HG03354 (cell line): ENCODE results near the gene RYR3.

Experiments used
- ATAC-seq: cut with Tn5 transposase; IDR thresholded peaks from one replicate; pipeline ENCODE4 v1.9.1; 2021; ENCODE audit warnings: mild to moderate bottlenecking; ENCODE audit not compliant: unreplicated experiment, poor library complexity, severe bottlenecking

Gene RYR3

GRCh38 chr15:33440900-33441299 is 130.1 kb downstream of the RYR3 start:
- no peak for ATAC-seq

- ATAC-seq: no peak
Measured at GRCh38 chr15:33442449-33442848, 131.7 kb downstream of the RYR3 start.

- no peak for ATAC-seq
Measured at GRCh38 chr15:33443708-33444107, 132.9 kb downstream of the RYR3 start.

- ATAC-seq: no peak
Measured at GRCh38 chr15:33445984-33446383, 135.2 kb downstream of the RYR3 start.

GRCh38 chr15:33448151-33448550 is 137.4 kb downstream of the RYR3 start:
- no peak for ATAC-seq

GRCh38 chr15:33448961-33449606 is 138.3 kb downstream of the RYR3 start:
- ATAC-seq: no peak

GRCh38 chr15:33449810-33450209 is 139.0 kb downstream of the RYR3 start:
- ATAC-seq: no peak

- ATAC-seq: no peak
Measured at GRCh38 chr15:33451385-33451784, 140.6 kb downstream of the RYR3 start.

GRCh38 chr15:33453761-33454160 is 143.0 kb downstream of the RYR3 start:
- ATAC-seq: no peak

GRCh38 chr15:33454346-33454745 is 143.6 kb downstream of the RYR3 start:
- no peak for ATAC-seq

GRCh38 chr15:33454996-33455395 is 144.2 kb downstream of the RYR3 start:
- no peak for ATAC-seq

- no peak for ATAC-seq
Measured at GRCh38 chr15:33458421-33458820, 147.7 kb downstream of the RYR3 start.

GRCh38 chr15:33460166-33460805 is 149.5 kb downstream of the RYR3 start:
- no peak for ATAC-seq

GRCh38 chr15:33461671-33462070 is 150.9 kb downstream of the RYR3 start:
- ATAC-seq: no peak

- no peak for ATAC-seq
Measured at GRCh38 chr15:33467146-33467815, 156.5 kb downstream of the RYR3 start.

- no peak for ATAC-seq
Measured at GRCh38 chr15:33467816-33468163, 157.0 kb downstream of the RYR3 start.

GRCh38 chr15:33468740-33469139 is 158.0 kb downstream of the RYR3 start:
- no peak for ATAC-seq

GRCh38 chr15:33473005-33473404 is 162.2 kb downstream of the RYR3 start:
- no peak for ATAC-seq

- ATAC-seq: no peak
Measured at GRCh38 chr15:33473714-33474113, 162.9 kb downstream of the RYR3 start.

GRCh38 chr15:33476076-33476475 is 165.3 kb downstream of the RYR3 start:
- ATAC-seq: no peak

GRCh38 chr15:33476908-33477307 is 166.1 kb downstream of the RYR3 start:
- ATAC-seq: no peak
